Measurements from ENCODE around the gene CDC5L.

CDC5L gene

GRCh38 chr6:44415449-44415848, 27.9 kb downstream of the CDC5L start:
- TF ChIP-seq, protein P1, sequence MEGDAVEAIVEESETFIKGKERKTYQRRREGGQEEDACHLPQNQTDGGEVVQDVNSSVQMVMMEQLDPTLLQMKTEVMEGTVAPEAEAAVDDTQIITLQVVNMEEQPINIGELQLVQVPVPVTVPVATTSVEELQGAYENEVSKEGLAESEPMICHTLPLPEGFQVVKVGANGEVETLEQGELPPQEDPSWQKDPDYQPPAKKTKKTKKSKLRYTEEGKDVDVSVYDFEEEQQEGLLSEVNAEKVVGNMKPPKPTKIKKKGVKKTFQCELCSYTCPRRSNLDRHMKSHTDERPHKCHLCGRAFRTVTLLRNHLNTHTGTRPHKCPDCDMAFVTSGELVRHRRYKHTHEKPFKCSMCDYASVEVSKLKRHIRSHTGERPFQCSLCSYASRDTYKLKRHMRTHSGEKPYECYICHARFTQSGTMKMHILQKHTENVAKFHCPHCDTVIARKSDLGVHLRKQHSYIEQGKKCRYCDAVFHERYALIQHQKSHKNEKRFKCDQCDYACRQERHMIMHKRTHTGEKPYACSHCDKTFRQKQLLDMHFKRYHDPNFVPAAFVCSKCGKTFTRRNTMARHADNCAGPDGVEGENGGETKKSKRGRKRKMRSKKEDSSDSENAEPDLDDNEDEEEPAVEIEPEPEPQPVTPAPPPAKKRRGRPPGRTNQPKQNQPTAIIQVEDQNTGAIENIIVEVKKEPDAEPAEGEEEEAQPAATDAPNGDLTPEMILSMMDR (IDR thresholded peaks at IDR 0.05; ENCODE audit: low read depth, low read length) = no peak

GRCh38 chr6:44415873-44416502, 28.5 kb downstream of the CDC5L start:
- TF ChIP-seq, protein P1 (IDR thresholded peaks at IDR 0.05; ENCODE audit: low read depth, low read length) = no peak
- no peak overlapping the region for H3K4me3 ChIP-seq (ENCODE audit: low read depth, low read length)

More at GRCh38 chr6:44415449-44415848, 27.9 kb downstream of the CDC5L start:
- H3K4me3 ChIP-seq (ENCODE audit: low read depth, low read length) = no peak overlapping the region

GRCh38 chr6:44422531-44422930, 35.0 kb downstream of the CDC5L start:
- TF ChIP-seq, protein P1 (IDR thresholded peaks at IDR 0.05; ENCODE audit: low read depth, low read length) = no peak

GRCh38 chr6:44423306-44423705, 35.8 kb downstream of the CDC5L start:
- H3K4me3 ChIP-seq (ENCODE audit: low read depth, low read length) = no peak overlapping the region
- TF ChIP-seq, protein P1 (IDR thresholded peaks at IDR 0.05; ENCODE audit: low read depth, low read length) = no peak

More at GRCh38 chr6:44422531-44422930, 35.0 kb downstream of the CDC5L start:
- no peak overlapping the region for H3K4me3 ChIP-seq (ENCODE audit: low read depth, low read length)

DNA sequence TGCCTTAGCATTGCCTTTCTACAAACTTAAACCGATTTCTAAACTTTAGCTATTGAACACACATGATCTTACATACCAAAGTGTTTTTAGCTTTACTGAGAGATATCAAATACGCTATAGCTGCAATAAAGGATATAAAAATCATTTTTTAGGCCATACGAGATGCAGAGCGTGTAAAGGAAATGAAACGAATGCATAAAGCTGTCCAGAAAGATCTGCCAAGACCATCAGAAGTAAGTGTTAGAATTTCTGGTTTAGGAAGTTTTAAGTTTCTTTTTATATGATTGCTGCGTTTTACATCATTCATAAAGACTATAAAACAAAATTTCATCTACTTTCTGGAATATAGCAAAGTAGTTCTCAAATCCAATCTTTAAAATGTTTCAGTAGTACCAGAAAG, 38.4 kb downstream of the CDC5L start:
- H3K4me3 ChIP-seq (ENCODE audit: low read depth, low read length) = no peak overlapping the region
- TF ChIP-seq, protein P1 (IDR thresholded peaks at IDR 0.05; ENCODE audit: low read depth, low read length) = no peak

DNA sequence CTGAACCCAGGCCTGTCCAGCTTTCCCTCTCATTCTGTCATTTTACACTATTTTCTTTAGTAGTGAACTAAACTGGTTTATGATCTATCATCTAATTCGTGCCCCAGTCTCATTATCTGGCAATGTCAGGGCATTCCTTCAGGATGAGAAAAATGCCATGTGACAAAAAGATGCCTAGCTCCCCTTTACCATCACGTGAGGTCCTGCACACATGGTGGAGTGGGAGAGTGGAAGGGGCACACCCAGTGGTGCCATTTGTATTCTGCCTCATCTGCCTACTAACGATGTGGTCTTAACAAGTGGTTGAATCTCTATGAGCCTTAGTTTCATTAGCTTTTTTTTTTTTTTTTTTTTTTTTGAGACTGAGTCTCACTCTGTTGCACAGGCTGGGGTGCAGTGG, 41.2 kb downstream of the CDC5L start:
- TF ChIP-seq, protein P1 (IDR thresholded peaks at IDR 0.05; ENCODE audit: low read depth, low read length) = no peak
- no peak overlapping the region for H3K4me3 ChIP-seq (ENCODE audit: low read depth, low read length)

GRCh38 chr6:44430326-44430725, 42.8 kb downstream of the CDC5L start:
- TF ChIP-seq, protein P1 (IDR thresholded peaks at IDR 0.05; ENCODE audit: low read depth, low read length) = no peak

More at GRCh38 chr6:44430326-44430725, 42.8 kb downstream of the CDC5L start:
- H3K4me3 ChIP-seq (ENCODE audit: low read depth, low read length) = no peak overlapping the region
